Measurements from ENCODE around the gene AATK. TPM values are rescaled to one million over a fixed set of nuclear protein-coding genes. Genes with fewer than 3 reads are reported as not detected.
"Not testable (repeated sequence)": the region's sequence is repeated elsewhere in the genome, so short reads cannot be mapped to it uniquely, and the experiment has no call there.

Gene AATK
- total and polyA plus RNA-seq, 10 of the 15 experiments (the other 5 are each of a cell fraction or from before 2014, with no cell fraction given): 0.04 TPM; not detected in 9

- no peak overlapping the region for H3K9ac ChIP-seq (ENCODE audit: control insufficient read depth, insufficient read depth, low read length)
- ATAC-seq (no peak), FAIRE-seq (no peak), DNase-seq (ENCODE audit: low read depth, low spot score) (no peak)
- no peaks in the 10 kb centered on the region for H3K36me3 ChIP-seq (ENCODE audit: control insufficient read depth in 2 of 2, insufficient read depth in 2 of 2, low read length in 1 of 2)
- H3K4me1 ChIP-seq (ENCODE audit: control insufficient read depth, insufficient read depth, low read length): no peaks in the 10 kb centered on the region
- no peak overlapping the region for H3K27ac ChIP-seq (ENCODE audit: control insufficient read depth, insufficient read depth)
- no peaks in the 10 kb centered on the region for H3K9me3 ChIP-seq (replicated peaks; ENCODE audit: control insufficient read depth, insufficient read depth, low read length)
- H3K79me2 ChIP-seq (ENCODE audit: control insufficient read depth, insufficient read depth, low read length): no peaks in the 10 kb centered on the region
- no TSS peak for BruUV-seq (replicated peaks)
- 43% methylated on average over 14 of the region's 19 CpGs for WGBS (ENCODE audit: insufficient coverage, insufficient replicate concordance, low lambda C conversion rate, missing lambda C conversion rate)
- no peak overlapping the region for H2AFZ ChIP-seq (ENCODE audit: control insufficient read depth, low read depth, low read length)
- ChIA-PET POLR2A (no interaction called here), CTCF (no interaction called here), RAD21 (ENCODE audit: unreplicated experiment) (no interaction called here), SMC1A (ENCODE audit: uncharacterized antibody, unreplicated experiment) (no interaction called here)
- in situ Hi-C loops (cut with MboI): no loop called here
- intact Hi-C loops (cut with micrococcal nuclease; ENCODE audit: unreplicated experiment): no loop called here
- no peak overlapping the region for H3K4me3 ChIP-seq
- no peaks in the 10 kb centered on the region; a peak in 2 of 4 replicates for H3K27me3 ChIP-seq (replicated peaks in 1 of 2; ENCODE audit: control insufficient read depth in 2 of 2, insufficient read depth in 2 of 2, low read length in 1 of 2)
- no peak overlapping the region for H3K4me2 ChIP-seq (ENCODE audit: control insufficient read depth, insufficient read depth)
- TF ChIP-seq, protein P1, sequence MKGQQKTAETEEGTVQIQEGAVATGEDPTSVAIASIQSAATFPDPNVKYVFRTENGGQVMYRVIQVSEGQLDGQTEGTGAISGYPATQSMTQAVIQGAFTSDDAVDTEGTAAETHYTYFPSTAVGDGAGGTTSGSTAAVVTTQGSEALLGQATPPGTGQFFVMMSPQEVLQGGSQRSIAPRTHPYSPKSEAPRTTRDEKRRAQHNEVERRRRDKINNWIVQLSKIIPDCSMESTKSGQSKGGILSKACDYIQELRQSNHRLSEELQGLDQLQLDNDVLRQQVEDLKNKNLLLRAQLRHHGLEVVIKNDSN (IDR thresholded peaks at IDR 0.05; ENCODE audit: borderline replicate concordance, extremely low read length, insufficient read depth, low read depth, low read length): no peak
- TF ChIP-seq ZNF24 (IDR thresholded peaks at IDR 0.05) (no peak), CBX5 (IDR thresholded peaks at IDR 0.05; ENCODE audit: low read depth) (no peak), STAT1 (conservative IDR thresholded peaks at IDR 0.05) (no peak), JUNB (IDR thresholded peaks at IDR 0.05) (no peak), ESRRA (IDR thresholded peaks at IDR 0.05; ENCODE audit: low read length) (no peak), MYB (IDR thresholded peaks at IDR 0.05; ENCODE audit: borderline replicate concordance, low read depth, low read length) (no peak), POLR2A (IDR thresholded peaks at IDR 0.05; ENCODE audit: low read depth, low read length) (no peak), MYC (IDR thresholded peaks at IDR 0.05; ENCODE audit: insufficient read depth, insufficient read length, insufficient replicate concordance, low read length, severe bottlenecking) (no peak)
- H4K20me1 ChIP-seq (ENCODE audit: control insufficient read depth, insufficient read depth): no peaks in the 10 kb centered on the region
These were observed 86.0 kb downstream of the AATK start for GRCh38 chr17:81080019-81080418.

DNA sequence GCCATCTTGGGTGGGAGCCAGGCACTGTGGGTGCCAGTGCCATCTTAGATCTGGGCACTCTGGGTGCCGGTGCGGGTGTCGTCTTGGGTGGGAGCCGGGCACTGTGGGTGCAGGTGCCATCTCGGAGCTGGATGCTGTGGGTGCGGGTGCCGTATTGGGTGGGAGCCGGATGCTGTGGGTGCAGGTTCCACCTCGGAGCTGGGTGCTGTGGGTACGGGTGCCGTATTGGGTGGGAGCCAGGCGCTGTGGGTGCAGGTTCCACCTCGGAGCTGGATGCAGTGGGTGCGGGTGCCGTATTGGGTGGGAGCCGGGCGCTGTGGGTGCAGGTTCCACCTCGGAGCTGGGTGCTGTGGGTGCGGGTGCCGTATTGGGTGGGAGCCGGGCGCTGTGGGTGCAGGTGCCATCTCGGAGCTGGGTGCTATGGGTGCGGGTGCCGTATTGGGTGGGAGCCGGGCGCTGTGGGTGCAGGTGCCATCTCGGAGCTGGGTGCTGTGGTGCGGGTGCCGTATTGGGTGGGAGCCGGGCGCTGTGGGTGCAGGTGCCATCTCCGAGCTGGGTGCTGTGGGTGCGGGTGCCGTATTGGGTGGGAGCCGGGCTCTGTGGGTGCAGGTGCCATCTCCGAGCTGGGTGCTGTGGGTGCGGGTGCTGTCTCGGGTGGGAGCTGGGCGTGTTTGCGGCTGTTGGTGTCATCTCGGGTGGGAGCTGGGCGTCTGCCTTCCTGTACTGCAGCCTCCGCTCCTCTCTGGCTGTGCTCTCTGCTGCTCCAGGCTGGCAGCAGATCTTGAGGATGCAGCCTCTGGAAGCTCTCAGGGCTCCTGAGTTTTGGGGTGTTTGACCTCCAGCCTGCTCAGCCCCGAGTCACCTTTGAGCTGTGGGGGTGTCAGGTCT lies 87.8 kb downstream of the AATK start:
- DNase-seq (ENCODE audit: low read depth, low spot score); BruUV-seq (replicated peaks); ATAC-seq; H3K4me2 ChIP-seq (ENCODE audit: control insufficient read depth, insufficient read depth); H3K27ac ChIP-seq (ENCODE audit: control insufficient read depth, insufficient read depth); H3K9ac ChIP-seq (ENCODE audit: control insufficient read depth, insufficient read depth, low read length); H3K36me3 ChIP-seq (ENCODE audit: control insufficient read depth in 2 of 2, insufficient read depth in 2 of 2, low read length in 1 of 2); FAIRE-seq; H3K79me2 ChIP-seq (ENCODE audit: control insufficient read depth, insufficient read depth, low read length); CTCF ChIA-PET; H3K4me1 ChIP-seq (ENCODE audit: control insufficient read depth, insufficient read depth, low read length); H3K27me3 ChIP-seq (replicated peaks in 1 of 2; ENCODE audit: control insufficient read depth in 2 of 2, insufficient read depth in 2 of 2, low read length in 1 of 2); H2AFZ ChIP-seq (ENCODE audit: control insufficient read depth, low read depth, low read length); H3K4me3 ChIP-seq; intact Hi-C loops (cut with micrococcal nuclease; ENCODE audit: unreplicated experiment); H3K9me3 ChIP-seq (replicated peaks; ENCODE audit: control insufficient read depth, insufficient read depth, low read length); in situ Hi-C loops (cut with MboI); POLR2A ChIA-PET; SMC1A ChIA-PET (ENCODE audit: uncharacterized antibody, unreplicated experiment); RAD21 ChIA-PET (ENCODE audit: unreplicated experiment); H4K20me1 ChIP-seq (ENCODE audit: control insufficient read depth, insufficient read depth): not testable (repeated sequence)
- WGBS (ENCODE audit: insufficient coverage, insufficient replicate concordance, low lambda C conversion rate, missing lambda C conversion rate): 47% methylated on average over 35 of the region's 45 CpGs

Data from GM12878 (cell line).